NOMO-1 treated with DMSO at 0.1 percent for 48 hours (cell line): ENCODE results near the gene C11orf24.
"Not testable (repeated sequence)": the region's sequence is repeated elsewhere in the genome, so short reads cannot be mapped to it uniquely, and the experiment has no call there.

ENCODE experiments used
- DNase-seq: peaks from one replicate; lab custom pipeline; 2025; ENCODE audit not compliant: unreplicated experiment; lab: John Stamatoyannopoulos, UW

C11orf24 gene

DNA sequence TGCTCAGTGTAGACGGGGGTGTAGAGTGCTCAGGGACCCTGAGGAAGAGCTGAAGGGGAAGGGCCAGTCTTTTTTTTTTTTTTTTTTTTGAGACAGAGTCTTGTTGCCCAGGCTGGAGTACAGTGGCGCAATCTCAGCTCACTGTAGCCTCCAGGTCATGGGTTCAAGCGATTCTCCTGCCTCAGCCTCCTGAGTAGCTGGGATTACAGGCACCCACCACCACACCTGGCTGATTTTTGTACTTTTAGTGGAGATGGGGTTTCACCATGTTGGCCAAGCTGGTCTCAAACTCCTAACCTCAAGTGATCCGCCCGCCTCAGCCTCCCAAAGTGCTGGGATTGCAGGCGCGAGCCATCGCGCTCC is 27.7 kb upstream of the C11orf24 start:
- not testable (repeated sequence) for DNase-seq

- DNase-seq = no peak
Measured at GRCh38 chr11:68298659-68299516, 27.1 kb upstream of the C11orf24 start.

- DNase-seq = peak; percentile 55
Measured at GRCh38 chr11:68297812-68298658, 26.3 kb upstream of the C11orf24 start.

- DNase-seq = no peak
Measured at GRCh38 chr11:68297494-68297811, 25.7 kb upstream of the C11orf24 start.

DNA sequence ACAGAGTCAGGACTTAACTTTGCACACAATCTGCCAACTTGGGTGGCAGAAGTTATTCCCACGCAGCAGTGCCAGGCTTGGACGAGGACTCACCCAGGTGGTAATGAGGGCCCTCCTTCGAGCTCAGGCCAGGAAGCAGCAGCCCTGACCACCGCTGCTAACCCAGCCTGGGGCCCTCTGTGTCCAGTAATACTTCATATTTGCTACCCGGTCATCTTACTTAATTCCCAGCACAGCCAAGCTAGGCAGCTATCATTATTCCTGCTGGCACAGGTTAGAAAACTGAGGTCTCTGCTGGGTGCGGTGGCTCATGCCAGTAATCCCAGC is 25.2 kb upstream of the C11orf24 start:
- DNase-seq = no peak

DNA sequence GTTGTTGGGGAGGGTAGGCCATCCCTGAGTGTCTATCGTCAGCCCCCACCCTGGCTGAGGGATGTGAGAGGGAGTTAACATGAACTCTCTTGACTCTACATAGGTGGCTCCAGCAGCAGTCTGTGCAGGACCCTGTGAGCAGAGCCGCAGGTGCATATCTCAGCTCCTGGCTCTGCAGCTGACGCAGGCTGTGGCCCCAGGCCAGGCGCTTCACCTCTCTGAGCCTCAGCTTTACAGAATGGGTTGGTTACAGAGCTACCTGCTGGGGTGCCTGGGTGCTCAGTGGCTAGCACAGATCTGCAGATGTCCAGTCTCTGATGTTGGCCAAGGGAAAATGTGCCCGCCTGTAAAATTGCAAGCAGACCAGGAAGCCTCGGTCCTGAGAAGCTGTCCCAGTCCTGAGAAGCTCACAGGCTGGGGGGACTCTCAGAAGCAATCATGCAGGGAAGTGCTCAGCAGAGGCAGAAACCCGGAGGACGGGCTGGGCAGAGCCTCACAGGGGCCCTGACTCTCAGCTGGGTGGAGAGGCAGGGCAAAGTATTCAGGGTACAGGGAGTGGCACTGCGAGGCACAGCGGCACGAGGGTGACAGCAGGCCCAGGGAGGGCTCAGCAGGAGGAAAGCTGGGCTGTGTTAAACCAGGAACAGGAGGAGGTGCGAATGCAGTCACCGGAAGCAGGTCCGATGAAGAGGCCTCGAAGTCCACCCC is 24.7 kb upstream of the C11orf24 start:
- no peak for DNase-seq

DNA sequence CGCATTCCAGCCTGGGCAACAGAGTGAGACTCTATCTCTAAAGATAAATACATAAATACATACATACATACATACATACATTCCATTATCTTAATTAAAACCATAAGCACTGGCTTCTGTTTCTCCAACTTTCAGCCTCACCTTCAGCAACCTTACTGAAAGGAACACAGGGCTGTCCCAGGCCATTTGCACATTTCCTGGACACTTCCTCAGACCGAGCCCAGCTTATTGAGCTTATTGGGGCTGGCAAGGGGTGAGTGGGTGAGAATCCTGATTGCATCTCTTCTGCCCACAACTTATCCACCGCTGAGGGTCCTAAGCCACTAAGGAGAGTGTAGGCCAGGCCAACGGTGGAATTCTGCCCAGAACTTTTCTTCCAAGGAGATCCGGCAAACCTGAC is 24.2 kb upstream of the C11orf24 start:
- no peak for DNase-seq

DNA sequence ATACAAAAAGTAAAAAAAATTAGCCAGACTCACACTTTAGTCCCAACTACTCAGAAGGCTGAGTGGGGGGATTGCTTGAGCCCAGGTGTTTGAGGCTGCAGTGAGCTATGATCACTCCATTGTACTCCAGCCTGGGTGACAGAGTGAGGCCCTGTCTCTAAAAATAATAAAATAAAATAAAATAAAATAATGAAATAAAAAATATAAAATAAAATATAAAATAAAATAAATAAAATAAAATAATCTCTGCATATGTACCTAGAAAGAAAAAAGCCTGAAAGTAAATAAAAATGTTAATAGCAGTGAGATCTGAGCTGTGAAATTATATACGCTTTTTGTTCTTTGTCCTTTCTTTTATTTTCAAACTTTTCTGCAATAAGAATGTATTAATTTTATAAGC is 23.5 kb upstream of the C11orf24 start:
- no peak for DNase-seq

DNA sequence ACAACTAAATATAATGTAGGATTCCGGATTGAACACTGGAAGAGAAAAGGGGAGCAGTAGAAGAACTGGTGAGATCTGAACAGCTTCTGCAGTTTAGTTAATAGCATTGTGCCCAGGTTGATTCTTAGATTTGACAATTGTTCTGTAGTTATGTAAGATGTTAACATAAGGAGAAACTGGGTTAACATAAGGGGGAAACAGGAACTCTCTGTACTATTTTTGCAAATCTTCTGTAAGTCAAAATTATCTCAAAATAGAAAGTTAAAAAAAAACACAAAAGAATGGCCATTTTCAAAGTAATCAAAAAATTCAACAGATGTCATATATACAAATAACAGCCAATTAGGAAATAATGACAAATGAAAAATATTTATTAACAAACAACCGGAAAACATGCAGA is 21.9 kb upstream of the C11orf24 start:
- DNase-seq = peak; percentile 31

DNA sequence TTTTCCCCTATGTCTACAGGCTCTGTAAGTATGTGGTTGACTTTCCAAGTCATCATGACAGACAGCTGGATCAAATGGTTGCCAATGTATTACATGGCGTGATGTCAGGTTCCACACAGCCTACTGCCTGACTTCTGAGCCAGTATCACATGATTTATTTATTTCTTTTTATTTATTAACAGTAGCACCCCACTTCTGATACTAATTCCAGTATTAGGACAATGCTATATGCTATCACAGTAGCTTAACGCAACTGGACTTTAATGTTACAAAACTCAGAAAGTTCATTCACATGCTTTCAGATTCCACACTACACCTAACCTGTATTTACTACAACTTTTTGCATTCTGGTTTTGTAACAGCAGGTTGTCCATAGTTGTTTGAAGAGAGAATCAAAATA is 17.7 kb upstream of the C11orf24 start:
- DNase-seq = no peak

DNA sequence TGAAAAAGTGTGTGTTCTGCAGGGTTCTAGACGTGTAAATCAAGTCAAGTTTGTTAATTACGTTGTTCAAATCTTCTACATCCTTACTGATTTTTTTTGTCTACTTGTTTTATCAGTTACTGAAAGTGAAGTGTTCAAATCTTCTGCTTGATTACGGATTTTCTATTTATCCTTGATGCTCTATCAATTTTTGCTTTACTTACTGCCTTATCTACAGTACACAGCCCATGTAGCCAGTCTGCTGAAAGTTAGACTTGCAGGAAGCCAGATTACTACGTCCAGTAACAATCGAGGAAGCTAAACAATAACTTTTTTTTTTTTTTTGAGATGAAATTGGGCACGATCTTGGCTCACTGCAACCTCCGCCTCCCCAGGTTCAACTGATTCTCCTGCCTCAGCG is 15.6 kb upstream of the C11orf24 start:
- DNase-seq = no peak

DNA sequence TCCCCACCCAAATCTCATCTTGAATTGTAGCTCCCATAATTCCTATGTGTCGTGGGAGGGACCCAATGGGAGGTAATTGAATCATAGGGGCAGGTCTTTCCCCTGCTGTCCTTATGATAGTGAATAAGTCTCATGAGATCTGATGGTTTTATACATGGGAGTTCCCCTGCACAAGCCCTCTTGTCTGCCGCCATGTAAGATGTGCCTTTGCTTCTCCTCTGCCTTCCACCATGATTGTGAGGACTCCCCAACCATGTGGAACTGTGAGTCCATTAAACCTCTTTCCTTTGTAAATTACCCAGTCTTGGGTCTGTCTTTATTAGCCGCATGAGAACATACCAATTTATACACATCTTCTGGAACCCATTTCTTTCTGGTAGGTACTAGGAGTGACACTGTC is 12.8 kb upstream of the C11orf24 start:
- DNase-seq = not testable (repeated sequence)

DNA sequence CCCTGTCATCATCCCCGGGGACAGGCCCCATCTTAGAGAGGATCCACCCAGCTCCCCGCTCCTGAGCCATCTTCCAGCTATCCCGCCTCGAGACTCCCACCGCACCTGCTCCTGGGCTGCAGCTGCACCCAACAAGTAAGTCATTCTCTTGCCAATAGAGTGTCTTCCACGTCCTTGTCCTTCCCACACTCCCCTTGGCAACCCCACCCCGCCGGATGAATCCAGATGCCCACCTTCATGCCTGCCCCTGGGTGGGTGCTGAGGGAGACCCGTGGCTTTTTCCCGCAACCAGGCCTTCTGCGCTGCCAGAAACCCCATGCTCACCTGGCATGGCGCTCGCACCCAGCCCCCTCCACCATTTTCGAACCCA is 11.1 kb upstream of the C11orf24 start:
- no peak for DNase-seq

GRCh38 chr11:68282141-68282860 is 10.5 kb upstream of the C11orf24 start:
- peak; percentile 62 for DNase-seq

DNA sequence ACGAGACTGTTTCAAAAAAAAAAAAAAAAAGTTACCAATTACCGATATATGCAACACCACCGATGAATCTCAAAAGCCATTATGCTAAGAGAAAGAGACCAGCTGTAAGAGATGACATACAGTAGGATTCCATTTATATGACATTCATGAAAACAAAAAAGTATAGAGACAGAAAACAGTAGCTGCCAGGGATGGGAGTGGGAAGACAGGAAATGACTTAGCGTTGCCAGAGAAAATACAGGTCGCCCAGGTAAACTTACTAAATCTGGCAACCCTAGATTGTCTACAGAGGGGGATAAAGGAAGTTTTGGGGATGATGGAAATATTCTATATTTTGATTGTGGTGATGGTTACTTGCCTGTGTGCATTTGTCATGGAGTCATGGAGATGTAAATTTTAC is 7.9 kb upstream of the C11orf24 start:
- no peak for DNase-seq

- no peak for DNase-seq
Measured at GRCh38 chr11:68276861-68277260, 5.1 kb upstream of the C11orf24 start.

- DNase-seq = no peak
Measured at GRCh38 chr11:68275721-68276507, 4.1 kb upstream of the C11orf24 start.

DNA sequence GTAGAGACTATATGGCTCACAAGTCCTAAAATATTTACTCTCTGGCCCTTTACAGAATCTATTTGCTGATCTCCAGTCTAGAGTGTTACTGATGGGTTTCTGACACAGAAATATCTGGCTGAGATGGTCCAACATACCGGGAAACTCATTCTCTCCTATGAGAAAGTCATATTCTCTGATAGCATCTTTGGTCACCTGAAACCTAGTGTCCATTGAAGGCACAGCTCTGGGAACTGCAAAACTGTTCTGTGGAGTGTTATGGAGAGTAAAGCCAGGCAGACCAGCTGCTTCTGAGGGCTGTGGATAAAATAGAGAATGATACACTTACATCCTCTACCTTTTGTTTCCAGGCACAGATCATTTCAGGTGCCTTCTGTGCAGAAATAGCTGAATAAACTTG is 2.5 kb upstream of the C11orf24 start:
- no peak for DNase-seq

DNA sequence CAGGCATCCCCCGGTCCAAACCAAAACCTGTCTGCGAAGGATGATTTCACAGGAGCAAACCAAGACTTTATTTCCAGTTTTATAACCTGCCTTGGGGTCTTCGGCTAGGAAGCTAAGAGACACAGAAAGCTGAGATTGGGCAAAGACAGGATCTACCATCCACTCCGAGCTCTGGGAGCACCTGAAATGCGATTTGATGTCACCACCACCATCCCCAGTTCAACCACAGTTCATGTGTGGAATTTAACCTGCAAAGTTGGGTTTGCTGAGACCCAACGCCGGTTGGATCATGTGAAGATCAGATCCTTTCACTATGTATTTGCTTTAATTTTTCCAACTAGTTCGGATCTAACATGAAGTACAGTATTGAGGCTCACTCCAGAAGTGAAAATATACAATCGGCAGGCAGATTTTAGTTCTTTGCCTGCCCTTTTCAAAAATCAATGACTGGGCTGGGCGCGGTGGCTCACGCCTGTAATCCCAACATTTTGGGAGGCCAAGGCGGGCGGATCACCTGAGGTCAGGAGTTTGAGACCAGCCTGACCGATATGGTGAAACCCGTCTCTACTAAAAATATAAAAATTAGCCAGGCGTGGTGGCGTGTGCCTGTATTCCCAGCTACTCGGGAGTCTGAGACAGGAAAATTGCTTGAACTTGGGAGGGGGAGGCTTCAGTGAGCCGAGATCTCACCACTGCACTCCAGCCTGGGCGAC is 1.4 kb upstream of the C11orf24 start:
- DNase-seq = no peak
